Stimulated activated CD8-positive, alpha-beta memory T cell treated with anti-CD3 and anti-CD28 coated beads, Interleukin-4, amount 100 ng/mL, for 48 hours (primary cell): ENCODE measurements around the gene OXCT2.
"Not testable (repeated sequence)": the region's sequence is repeated elsewhere in the genome, so short reads cannot be mapped to it uniquely, and the experiment has no call there.

ENCODE experiments used
- DNase-seq: peaks from one replicate; pipeline ENCODE4 v3.0.0-alpha.2; 2020

Gene OXCT2

GRCh38 chr1:39771022-39771532, at the start of gene OXCT2:
Gene OXCT2, minus strand, starts transcription at chr1:39771348. Its CDS starts 93 bp downstream, at chr1:39771255.
- peak; percentile 29 for DNase-seq

GRCh38 chr1:39819091-39819812, 48.1 kb upstream of the OXCT2 start:
- no peak for DNase-seq

GRCh38 chr1:39818482-39818881, 47.3 kb upstream of the OXCT2 start:
- no peak for DNase-seq

- DNase-seq, result peak; percentile 55
Measured at GRCh38 chr1:39817091-39817932, 46.2 kb upstream of the OXCT2 start.

GRCh38 chr1:39816415-39817090, 45.4 kb upstream of the OXCT2 start:
- DNase-seq, result peak; percentile 51

GRCh38 chr1:39812913-39813312, 41.8 kb upstream of the OXCT2 start:
- no peak for DNase-seq

- no peak for DNase-seq
Measured at GRCh38 chr1:39808784-39809517, 37.8 kb upstream of the OXCT2 start.

GRCh38 chr1:39805385-39805784, 34.2 kb upstream of the OXCT2 start:
- no peak for DNase-seq

- no peak for DNase-seq
Measured at GRCh38 chr1:39802496-39803260, 31.5 kb upstream of the OXCT2 start.

GRCh38 chr1:39800471-39800835, 29.3 kb upstream of the OXCT2 start:
- DNase-seq, result no peak

- peak; percentile 88 for DNase-seq
Measured at GRCh38 chr1:39799770-39800470, 28.8 kb upstream of the OXCT2 start.

GRCh38 chr1:39798859-39799769, 28.0 kb upstream of the OXCT2 start:
- DNase-seq, result peak; percentile 87

- no peak for DNase-seq
Measured at GRCh38 chr1:39795651-39796050, 24.5 kb upstream of the OXCT2 start.

GRCh38 chr1:39791838-39792237, 20.7 kb upstream of the OXCT2 start:
- no peak for DNase-seq

GRCh38 chr1:39789571-39790110, 18.5 kb upstream of the OXCT2 start:
- no peak for DNase-seq

- DNase-seq, result peak; percentile 59
Measured at GRCh38 chr1:39788758-39789570, 17.8 kb upstream of the OXCT2 start, which contains the start of gene BMP8B. Gene BMP8B, minus strand, starts transcription at chr1:39788865. Its CDS starts 380 bp downstream, at chr1:39788485.

GRCh38 chr1:39788426-39788757, 17.2 kb upstream of the OXCT2 start:
- DNase-seq, result no peak

GRCh38 chr1:39787964-39788363, 16.8 kb upstream of the OXCT2 start:
- not testable (repeated sequence) for DNase-seq

GRCh38 chr1:39787468-39787867, 16.3 kb upstream of the OXCT2 start:
- no peak for DNase-seq
